ENCODE results near the gene BICDL1. TPM values are rescaled to one million over a fixed set of nuclear protein-coding genes. Genes with fewer than 3 reads are reported as not detected.

The BICDL1 gene
- total and polyA plus RNA-seq, 2 of the 4 experiments (the other 2 are of a cell fraction): not detected

- intact Hi-C loops (cut with micrococcal nuclease) (no loop called here), in situ Hi-C loops (cut with MboI; ENCODE audit: low sequenced_read_pairs) (no loop called here), dilution Hi-C loops (cut with HindIII; ENCODE audit: low sequenced_read_pairs, unreplicated experiment) (no loop called here)
- no peak overlapping the region for H2BK20ac ChIP-seq (ENCODE audit: low read depth, low read length)
- H3K56ac ChIP-seq (ENCODE audit: extremely low read depth, insufficient read depth, low read length): no peak overlapping the region
- TF ChIP-seq FOS (IDR thresholded peaks at IDR 0.05; ENCODE audit: low read depth, low read length) (no peak), USF2 (IDR thresholded peaks at IDR 0.05; ENCODE audit: low read depth, low read length) (no peak), ELK1 (IDR thresholded peaks at IDR 0.05; ENCODE audit: borderline replicate concordance, low read depth, low read length) (no peak), BHLHE40 (IDR thresholded peaks at IDR 0.05; ENCODE audit: low read depth, low read length) (no peak), MAZ (IDR thresholded peaks at IDR 0.05; ENCODE audit: borderline replicate concordance, low read depth, low read length) (no peak), RFX5 (IDR thresholded peaks at IDR 0.05; ENCODE audit: low read depth, low read length) (no peak), CTCF (conservative IDR thresholded peaks at IDR 0.05; ENCODE audit: low read depth, low read length) (no peak)
- no peak overlapping the region for H4K91ac ChIP-seq (ENCODE audit: insufficient read depth, low read depth, low read length)
- no peak overlapping the region for H3K14ac ChIP-seq (replicated peaks; ENCODE audit: low read depth, low read length)
- H3K27me3 ChIP-seq (ENCODE audit: control insufficient read depth, insufficient read depth, low read length): 0 out of 2 replicates have a peak, but pooled peaks cover 2% of the 10 kb centered on the region
- H2BK5ac ChIP-seq (ENCODE audit: low read depth, low read length, poor library complexity, severe bottlenecking): no peak overlapping the region
- no peak overlapping the region for H3K18ac ChIP-seq (ENCODE audit: low read depth, low read length)
- no peak overlapping the region for H2BK120ac ChIP-seq (ENCODE audit: low read depth, low read length)
- no peak overlapping the region for H4K5ac ChIP-seq (ENCODE audit: low read depth, low read length)
- no peak overlapping the region for H2AK9ac ChIP-seq (replicated peaks; ENCODE audit: low read depth, low read length, poor library complexity)
- H3K36me3 ChIP-seq (ENCODE audit: control insufficient read depth, insufficient read depth, low read length): no peaks in the 10 kb centered on the region
- no peak overlapping the region for H3K9ac ChIP-seq (ENCODE audit: low read depth, low read length)
- H3K4me2 ChIP-seq (ENCODE audit: low read depth, low read length): no peak overlapping the region
- H2AK5ac ChIP-seq (ENCODE audit: low read depth, low read length): no peak overlapping the region
- POLR2A ChIA-PET (ENCODE audit: unreplicated experiment): no interaction called here
- no peak overlapping the region for H3K27ac ChIP-seq (ENCODE audit: insufficient read depth, low read length)
- H3K4me3 ChIP-seq (ENCODE audit: insufficient read depth, low read depth, low read length): no peak overlapping the region
- H2AFZ ChIP-seq (replicated peaks; ENCODE audit: low read length, poor library complexity): no peak overlapping the region
- CTCF ChIA-PET: no interaction called here
- no peaks in the 10 kb centered on the region for H3K4me1 ChIP-seq (ENCODE audit: control insufficient read depth, insufficient read depth, low read length)
- no peak overlapping the region for H4K8ac ChIP-seq (ENCODE audit: low read depth in 2 of 2, low read length in 2 of 2)
- no peaks in the 10 kb centered on the region for H3K9me3 ChIP-seq (ENCODE audit: control insufficient read depth, insufficient read depth, low read length)
- 64% methylated on average over 2 of the region's 3 CpGs; no CpG with 5 or more reads in 1 of the 2 experiments for WGBS, 2 experiments (ENCODE audit: extremely low coverage in 2 of 2, insufficient read length in 1 of 2)
- H3K4ac ChIP-seq (ENCODE audit: low read depth, low read length): no peak overlapping the region
- H3K9me1 ChIP-seq (ENCODE audit: insufficient read depth, low read length): no peaks in the 10 kb centered on the region
- no TSS peak for BruUV-seq (replicated peaks)
- no peak overlapping the region for H2BK15ac ChIP-seq (ENCODE audit: low read depth, low read length)
- no peak overlapping the region for H3K23ac ChIP-seq (ENCODE audit: low read depth, low read length)
- no peaks in the 10 kb centered on the region for H4K20me1 ChIP-seq (ENCODE audit: insufficient read depth, low read length)
- DNase-seq (no peak), ATAC-seq (ENCODE audit: low read depth) (no peak)
- no peaks in the 10 kb centered on the region for H3K79me1 ChIP-seq (ENCODE audit: low read depth in 1 of 2, low read length in 2 of 2)
Observed at GRCh38 chr12:120006258-120006975, 17.4 kb downstream of the BICDL1 start.

Data from IMR-90 (cell line).